Natural killer cell (primary cell): ENCODE results near the gene PXMP2. TPM values are rescaled to one million over a fixed set of nuclear protein-coding genes. Genes with fewer than 3 reads are reported as not detected.
A peak's percentile ranks its signal among the peaks of the same experiment; 100 is the strongest.

Experiments
- ATAC-seq, 3 donors: fragments of 150-1000 bp in 2 of 3; fragments of 200-7000 bp in 1 of 3; cut with Tn5 transposase; 1 replicate in 1 of 3; 2 replicates in 2 of 3; pipeline ENCODE4 v1.10.0; 2021; ENCODE audit warnings: mild to moderate bottlenecking in 2 of 3, moderate library complexity in 2 of 3
- DNase-seq, 2 donors: peaks; one replicate each; pipeline versions ENCODE4 v3.0.0 to v3.0.0-alpha.2; 2013 to 2021; ENCODE audit warnings: mixed read lengths in 1 of 2
- H3K27ac ChIP-seq: one replicate; pipeline ENCODE4 v1.5.1; 2013; ENCODE audit warnings: mild to moderate bottlenecking, low read length
- H3K27me3 ChIP-seq: one replicate; pipeline ENCODE4 v1.6.1; 2013; ENCODE audit warnings: low read length; ENCODE audit not compliant: control insufficient read depth, insufficient read depth
- H3K36me3 ChIP-seq: one replicate; pipeline ENCODE4 v1.6.1; 2013; ENCODE audit warnings: low read length; ENCODE audit not compliant: control insufficient read depth, insufficient read depth
- H3K4me1 ChIP-seq: one replicate; pipeline ENCODE4 v1.6.1; 2013; ENCODE audit warnings: low read length; ENCODE audit not compliant: control insufficient read depth, insufficient read depth
- H3K4me3 ChIP-seq: one replicate; pipeline ENCODE4 v1.5.1; 2013; ENCODE audit warnings: low read length
- H3K9me3 ChIP-seq: one replicate; pipeline ENCODE4 v1.6.1; 2013; ENCODE audit warnings: low read length; ENCODE audit not compliant: control insufficient read depth, insufficient read depth
- H3K27ac Mint-ChIP-seq, 2 donors: one replicate each; pipeline ENCODE4 v1.8.0; 2022; ENCODE audit warnings: mild to moderate bottlenecking in 2 of 2, mixed read lengths in 2 of 2, moderate library complexity in 1 of 2
- H3K27me3 Mint-ChIP-seq, 2 donors: one replicate each; pipeline ENCODE4 v1.8.0; 2022; ENCODE audit warnings: low read depth in 2 of 2, mixed read lengths in 2 of 2
- H3K36me3 Mint-ChIP-seq: one replicate; pipeline ENCODE4 v1.8.0; 2022; ENCODE audit warnings: mixed read lengths
- H3K4me1 Mint-ChIP-seq, 2 donors: one replicate each; pipeline ENCODE4 v1.8.0; 2022; ENCODE audit warnings: mixed read lengths in 2 of 2
- H3K4me3 Mint-ChIP-seq: one replicate; pipeline ENCODE4 v1.8.0; 2022; ENCODE audit warnings: mild to moderate bottlenecking, moderate library complexity, mixed read lengths
- H3K9me3 Mint-ChIP-seq, 2 donors: one replicate each; pipeline ENCODE4 v1.8.0; 2022; ENCODE audit warnings: mixed read lengths in 2 of 2
- WGBS: methylation state at CpG from one replicate; pipeline ENCODE4 v1.1.7; 2013; ENCODE audit warnings: missing lambda C conversion rate; ENCODE audit not compliant: insufficient coverage; 5-methylcytosine and 5-hydroxymethylcytosine counted together
- intact Hi-C: fragments of 100-400 bp; cut with micrococcal nuclease; formaldehyde crosslinking; loops from one replicate; pipeline ENCODE4 v1.14.2; 2022
- total RNA-seq, 4 donors: library from RNA; stranded (reverse); fragments of 120-200 nt in 1 of 4; gene quantifications; one replicate each; pipeline versions ENCODE4 v1.2.3 to v1.2.4, GENCODE V29; 2013 to 2022
- TF ChIP-seq, protein P1 (sequence below): fragments of 200-600 bp; IDR thresholded peaks from one replicate; pipeline ENCODE4 v1.8.0; 2022; ENCODE audit warnings: antibody characterized with exemption

Gene PXMP2
- total RNA-seq, 3 donors from 2014 or later (not counting 1 experiment from before 2014, with no cell fraction given), result 3.6 to 6.2 (median 5.1) TPM

DNA sequence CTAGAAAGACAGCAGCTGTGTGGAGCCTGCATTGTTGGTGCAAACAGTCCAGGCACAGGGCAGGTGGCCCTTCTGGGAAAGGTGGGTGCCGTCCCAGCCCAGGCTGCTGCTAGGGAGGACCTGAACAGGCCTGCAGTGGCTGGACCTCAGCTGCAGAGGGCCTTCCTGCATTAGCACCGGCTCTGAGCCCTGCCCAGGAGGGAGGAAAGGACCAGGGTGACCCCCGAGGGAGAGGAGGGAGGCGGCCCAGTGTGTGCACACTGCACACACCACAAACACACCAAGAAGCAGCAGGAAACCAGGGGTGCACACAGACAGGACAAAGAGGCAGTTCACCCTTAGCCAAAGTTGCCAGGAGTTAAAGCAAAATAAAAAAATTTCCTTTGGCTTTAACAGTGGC is 15.3 kb downstream of the PXMP2 start:
- Histone ChIP-seq H3K4me1 (no peaks in the 10 kb centered on the region), H3K4me3 (no peak overlapping the region), H3K27ac (no peak overlapping the region), H3K27me3 (no peaks in the 10 kb centered on the region), H3K36me3 (no peaks in the 10 kb centered on the region), H3K9me3 (no peaks in the 10 kb centered on the region)
- H3K9me3 Mint-ChIP-seq, result no peaks in the 10 kb centered on the region
- H3K27ac Mint-ChIP-seq, result no peak overlapping the region
- peaks cover 0 to 9% of the 10 kb centered on the region in 2 donors for H3K4me1 Mint-ChIP-seq
- 85% methylated on average over 2 of the region's 4 CpGs for WGBS
- TF ChIP-seq, protein P1, sequence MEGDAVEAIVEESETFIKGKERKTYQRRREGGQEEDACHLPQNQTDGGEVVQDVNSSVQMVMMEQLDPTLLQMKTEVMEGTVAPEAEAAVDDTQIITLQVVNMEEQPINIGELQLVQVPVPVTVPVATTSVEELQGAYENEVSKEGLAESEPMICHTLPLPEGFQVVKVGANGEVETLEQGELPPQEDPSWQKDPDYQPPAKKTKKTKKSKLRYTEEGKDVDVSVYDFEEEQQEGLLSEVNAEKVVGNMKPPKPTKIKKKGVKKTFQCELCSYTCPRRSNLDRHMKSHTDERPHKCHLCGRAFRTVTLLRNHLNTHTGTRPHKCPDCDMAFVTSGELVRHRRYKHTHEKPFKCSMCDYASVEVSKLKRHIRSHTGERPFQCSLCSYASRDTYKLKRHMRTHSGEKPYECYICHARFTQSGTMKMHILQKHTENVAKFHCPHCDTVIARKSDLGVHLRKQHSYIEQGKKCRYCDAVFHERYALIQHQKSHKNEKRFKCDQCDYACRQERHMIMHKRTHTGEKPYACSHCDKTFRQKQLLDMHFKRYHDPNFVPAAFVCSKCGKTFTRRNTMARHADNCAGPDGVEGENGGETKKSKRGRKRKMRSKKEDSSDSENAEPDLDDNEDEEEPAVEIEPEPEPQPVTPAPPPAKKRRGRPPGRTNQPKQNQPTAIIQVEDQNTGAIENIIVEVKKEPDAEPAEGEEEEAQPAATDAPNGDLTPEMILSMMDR, result no peak
- intact Hi-C loops, result no loop called here
- no peaks in the 10 kb centered on the region for H3K27me3 Mint-ChIP-seq
- H3K4me3 Mint-ChIP-seq, result no peak overlapping the region
- ATAC-seq (no peak), DNase-seq (no peak)
- no peaks in the 10 kb centered on the region for H3K36me3 Mint-ChIP-seq

DNA sequence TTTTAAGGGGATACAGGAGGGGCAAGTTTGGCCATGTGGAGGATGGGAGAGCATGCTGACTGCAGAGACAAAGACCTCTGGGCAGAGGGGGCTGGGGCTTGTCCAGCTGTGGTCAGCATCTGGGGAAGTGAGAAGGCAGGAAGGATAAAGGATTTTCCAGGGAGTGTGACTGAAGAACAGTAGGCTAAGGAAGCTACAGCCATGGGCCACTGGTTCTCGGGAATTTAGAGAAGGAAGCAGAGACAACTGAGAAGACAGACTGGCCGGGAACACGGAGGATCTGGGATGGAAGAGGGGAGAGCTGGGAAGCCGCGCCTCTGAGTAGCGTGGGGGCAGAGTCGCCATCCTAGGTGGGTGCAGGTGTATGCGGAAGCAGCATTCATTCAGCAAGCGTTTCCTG is 16.3 kb downstream of the PXMP2 start:
- Mint-ChIP-seq H3K4me1 (peaks cover 0 to 9% of the 10 kb centered on the region in 2 donors), H3K27ac (peak overlapping the region in 1 of 2 donors; percentile 53), H3K4me3 (no peak overlapping the region), H3K27me3 (no peaks in the 10 kb centered on the region), H3K36me3 (no peaks in the 10 kb centered on the region), H3K9me3 (no peaks in the 10 kb centered on the region)
- WGBS, result 98% methylated on average over 9 of the region's 9 CpGs
- Histone ChIP-seq H3K4me1 (no peaks in the 10 kb centered on the region), H3K36me3 (no peaks in the 10 kb centered on the region), H3K9me3 (peaks cover 5% of the 10 kb centered on the region), H3K27me3 (no peaks in the 10 kb centered on the region), H3K27ac (no peak overlapping the region), H3K4me3 (no peak overlapping the region)
- ATAC-seq (no peak), DNase-seq (no peak)
- intact Hi-C loops, result no loop called here
- TF ChIP-seq, protein P1, result no peak

DNA sequence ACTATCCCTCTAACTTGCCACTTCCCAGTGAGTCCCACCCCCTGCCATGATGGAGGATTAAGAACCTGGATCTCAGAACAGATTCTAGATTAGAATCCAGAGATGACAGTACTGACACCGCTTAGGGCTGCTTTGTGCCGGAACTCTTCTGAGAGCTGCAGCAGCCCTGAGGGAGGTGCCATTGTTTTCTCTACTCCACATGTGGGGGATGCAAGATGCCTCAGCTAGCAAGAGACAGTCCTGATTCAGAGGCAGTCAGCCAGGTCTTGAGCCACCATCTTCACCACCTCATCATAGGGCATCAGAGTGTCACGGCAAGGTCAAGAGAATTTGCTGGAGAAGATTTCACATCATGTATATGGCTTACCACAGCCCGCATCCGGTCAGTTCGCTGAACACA is 19.9 kb downstream of the PXMP2 start:
- no peak overlapping the region for H3K27ac ChIP-seq
- Mint-ChIP-seq H3K27me3 (no peaks in the 10 kb centered on the region), H3K4me3 (no peak overlapping the region), H3K9me3 (no peaks in the 10 kb centered on the region), H3K36me3 (no peaks in the 10 kb centered on the region), H3K27ac (no peak overlapping the region), H3K4me1 (peaks cover 0 to 15% of the 10 kb centered on the region in 2 donors)
- H3K36me3 ChIP-seq, result no peaks in the 10 kb centered on the region
- no peak for DNase-seq
- intact Hi-C loops, result no loop called here
- WGBS, result 96% methylated on average over 6 of the region's 6 CpGs
- ATAC-seq, result no peak
- TF ChIP-seq, protein P1, result no peak
- no peak overlapping the region for H3K4me3 ChIP-seq
- peaks cover 17% of the 10 kb centered on the region for H3K4me1 ChIP-seq
- peaks cover 5% of the 10 kb centered on the region for H3K9me3 ChIP-seq
- no peaks in the 10 kb centered on the region for H3K27me3 ChIP-seq

DNA sequence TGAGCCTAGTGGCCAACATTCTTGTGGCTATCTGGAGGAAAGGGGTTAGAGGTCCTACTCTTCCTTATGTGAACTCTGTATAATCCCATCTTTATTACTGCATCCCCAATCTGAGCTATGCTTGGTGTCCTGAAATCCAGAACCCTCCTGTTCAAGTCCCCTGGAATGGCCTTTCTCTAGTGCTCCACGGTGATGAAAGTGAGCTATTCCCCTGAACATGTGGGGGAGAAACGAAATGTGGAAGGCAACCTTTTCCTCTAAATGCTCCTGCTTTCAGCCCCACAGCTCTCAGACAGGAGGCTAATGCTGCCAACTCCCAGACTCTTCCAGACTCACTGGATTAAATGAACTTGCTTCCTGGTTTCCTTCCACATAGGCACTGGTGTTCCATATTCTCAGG is 20.8 kb downstream of the PXMP2 start:
- Mint-ChIP-seq H3K4me3 (no peak overlapping the region), H3K9me3 (no peaks in the 10 kb centered on the region), H3K27ac (peak overlapping the region in 1 of 2 donors; percentile 31), H3K27me3 (no peaks in the 10 kb centered on the region), H3K36me3 (no peaks in the 10 kb centered on the region), H3K4me1 (peaks cover 0 to 14% of the 10 kb centered on the region in 2 donors)
- TF ChIP-seq, protein P1, result no peak
- no peaks in the 10 kb centered on the region for H3K36me3 ChIP-seq
- no CpG with 5 or more reads among the region's 2 CpGs for WGBS
- no peaks in the 10 kb centered on the region for H3K27me3 ChIP-seq
- no peak for ATAC-seq
- peaks cover 5% of the 10 kb centered on the region for H3K9me3 ChIP-seq
- peaks cover 17% of the 10 kb centered on the region for H3K4me1 ChIP-seq
- no peak overlapping the region for H3K27ac ChIP-seq
- DNase-seq, result no peak
- intact Hi-C loops, result no loop called here
- H3K4me3 ChIP-seq, result no peak overlapping the region
